SHP77 (cell line): ENCODE measurements around the gene FOXP1.
"Not testable (repeated sequence)": the region's sequence is repeated elsewhere in the genome, so short reads cannot be mapped to it uniquely, and the experiment has no call there.

Experiments used
- DNase-seq, 2 experiments: peaks; one replicate each; lab custom pipeline; 2025; lab: John Stamatoyannopoulos, UW

The FOXP1 gene

DNA sequence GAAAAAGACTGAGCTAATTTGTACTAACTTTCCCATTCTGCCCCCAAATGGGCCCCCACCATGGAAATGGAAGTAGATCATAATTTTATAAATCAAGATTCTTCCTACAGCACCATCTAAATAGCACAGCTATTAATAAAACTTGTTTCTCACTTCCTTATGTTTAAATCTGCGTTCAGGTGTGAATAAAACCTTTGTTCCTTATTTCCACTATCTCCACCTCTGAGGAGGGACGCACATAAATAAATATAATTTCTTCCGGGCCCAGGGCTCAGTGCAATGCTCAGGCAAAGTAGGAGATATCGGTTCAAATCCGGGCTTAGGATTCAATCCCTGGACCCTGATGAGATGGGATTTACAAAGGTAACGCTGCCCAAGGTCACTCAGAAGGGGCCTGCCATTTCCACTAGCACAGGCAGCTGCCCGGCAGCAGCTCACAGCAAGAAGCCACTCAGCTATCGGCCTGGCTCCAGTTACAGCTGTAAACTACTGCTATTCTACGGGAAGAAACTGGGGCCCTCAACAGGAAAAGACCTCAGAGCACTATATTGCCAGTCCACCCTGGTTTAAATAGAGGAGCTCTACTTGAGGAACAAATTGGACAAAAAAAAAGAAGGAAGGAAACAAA, 52.5 kb downstream of the FOXP1 start:
- no peak for DNase-seq

DNA sequence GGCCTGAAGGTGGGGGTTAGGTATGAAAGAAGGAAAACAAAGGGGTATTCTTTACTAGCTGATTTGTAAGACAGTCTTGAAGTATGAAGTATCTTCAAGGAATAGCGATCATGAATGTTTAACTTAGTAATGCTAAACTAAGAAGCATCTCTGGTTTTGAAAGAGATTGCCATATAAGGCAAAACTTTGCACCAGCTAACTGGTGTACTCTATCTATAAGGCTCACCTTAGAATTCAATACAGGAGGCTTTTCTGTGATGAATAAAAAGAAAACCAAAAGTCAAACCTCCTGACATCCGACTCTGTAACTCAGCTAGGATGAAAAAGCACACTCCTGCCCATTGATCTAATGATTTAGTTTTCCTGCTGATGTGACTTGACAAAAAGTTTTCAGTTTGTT, 54.7 kb downstream of the FOXP1 start:
- no peak for DNase-seq

DNA sequence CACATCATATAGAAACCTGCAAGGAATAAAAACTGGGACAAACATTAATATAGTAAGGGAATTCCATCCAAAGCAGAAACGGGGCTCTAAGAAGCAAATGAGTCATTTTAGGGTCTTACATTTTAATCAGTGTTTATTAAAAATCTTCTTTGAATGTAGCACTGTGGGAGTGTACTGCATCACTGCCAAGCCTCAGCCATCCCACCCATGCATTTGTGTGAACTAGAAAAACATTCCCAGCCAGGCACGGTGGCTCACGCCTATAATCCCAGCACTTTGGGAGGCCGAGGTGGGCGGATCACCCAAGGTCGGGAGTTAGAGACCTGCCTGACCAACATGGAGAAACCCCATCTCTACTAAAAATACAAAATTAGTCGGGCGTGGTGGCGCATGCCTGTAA, 57.1 kb downstream of the FOXP1 start:
- DNase-seq = not testable (repeated sequence)

DNA sequence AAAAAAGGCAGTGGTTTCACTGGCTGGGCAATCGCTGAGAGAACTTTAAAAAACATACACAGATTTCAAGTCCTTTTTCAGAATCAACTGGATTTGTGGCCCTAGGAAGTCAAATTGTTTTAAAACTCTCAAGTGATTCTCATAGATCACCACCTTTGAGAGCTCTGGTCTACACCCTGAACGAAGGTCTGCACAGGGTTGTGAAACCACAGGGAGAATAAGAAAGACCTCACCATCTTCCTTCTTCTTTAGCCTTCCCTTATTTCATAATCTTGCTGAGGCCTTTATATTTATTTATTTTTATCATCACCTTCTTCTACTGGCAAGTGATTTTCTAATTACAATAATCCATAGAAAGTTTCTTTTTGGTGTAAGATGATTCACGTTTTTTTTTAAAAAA, 58.1 kb downstream of the FOXP1 start:
- DNase-seq = no peak

DNA sequence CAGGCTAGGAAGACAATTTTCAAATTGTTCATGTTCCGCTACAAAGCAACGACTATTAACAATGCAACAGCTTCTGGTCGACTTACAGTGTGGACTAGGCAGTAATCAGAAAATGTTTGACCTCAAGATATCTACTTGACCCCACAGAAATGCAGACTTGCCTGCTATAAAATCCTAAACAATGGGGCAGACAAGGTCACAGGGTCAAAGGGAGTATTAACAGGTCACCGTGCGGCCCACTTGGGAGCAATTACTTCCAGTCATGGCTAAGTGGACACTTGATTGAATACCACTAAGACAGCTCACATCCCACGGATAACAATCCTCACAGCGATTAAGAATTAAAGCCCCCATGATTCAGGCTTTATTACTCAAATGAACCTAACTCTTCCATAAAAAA, 58.9 kb downstream of the FOXP1 start:
- DNase-seq = no peak

DNA sequence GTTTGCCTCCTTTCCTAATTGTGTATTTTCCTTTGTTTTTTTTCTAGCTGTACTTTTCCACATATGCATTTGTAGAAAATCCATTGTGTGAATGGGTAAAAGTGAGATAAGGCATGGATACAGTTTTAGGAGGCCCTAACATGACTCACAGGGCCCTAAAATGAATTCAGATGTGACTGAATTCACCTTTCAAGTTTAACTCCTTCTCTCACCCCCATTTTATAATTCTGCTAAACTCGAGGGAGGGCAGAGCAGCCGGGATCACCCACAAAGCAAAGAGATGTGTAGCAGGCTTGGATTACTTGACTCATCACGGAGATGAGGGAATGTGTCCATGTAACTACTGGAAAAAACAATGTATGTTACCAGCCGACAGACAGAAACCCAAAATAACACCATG, 59.9 kb downstream of the FOXP1 start:
- no peak for DNase-seq

DNA sequence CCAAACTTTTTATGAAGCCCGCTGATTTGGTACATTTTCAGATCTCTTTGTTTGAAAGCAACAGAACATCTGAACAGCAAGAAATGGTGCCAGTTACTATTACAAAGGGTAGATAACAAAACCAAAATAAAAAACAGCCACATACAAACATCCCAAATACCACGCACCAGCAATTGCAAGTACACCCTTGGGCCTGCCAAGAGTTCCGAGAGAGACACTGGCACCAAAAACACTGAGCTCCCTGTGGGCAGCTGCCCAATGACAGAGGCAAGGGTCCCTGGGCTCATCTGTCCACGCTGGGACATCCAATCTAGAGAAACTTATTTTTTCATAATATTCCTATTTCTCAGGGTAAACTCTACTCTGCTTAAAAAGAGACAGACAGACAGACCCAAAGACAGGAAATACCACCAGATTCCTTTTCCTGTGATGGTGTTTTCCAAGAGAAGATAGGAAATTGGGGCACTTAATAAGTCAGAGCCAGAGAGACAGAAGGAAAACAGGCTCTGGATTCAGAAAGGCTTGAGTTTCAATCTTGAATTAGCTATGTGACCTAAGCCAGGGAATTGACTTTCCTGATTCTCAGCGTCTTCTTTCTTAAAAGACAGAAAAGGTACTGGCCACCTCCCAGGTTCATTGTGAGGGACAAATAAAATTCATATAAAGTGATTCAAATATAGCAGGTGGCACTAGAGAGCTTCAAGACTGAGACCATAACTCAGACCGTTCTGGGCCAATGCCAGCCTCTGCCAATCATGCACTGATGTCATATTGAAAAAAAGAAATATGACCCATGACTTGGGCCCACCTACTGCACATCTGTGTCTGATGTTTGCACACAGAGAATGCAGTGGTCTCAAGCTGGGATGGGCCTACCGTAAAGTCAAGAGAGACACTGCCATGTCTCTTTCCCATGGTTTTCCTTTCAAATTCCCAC, 61.3 kb downstream of the FOXP1 start:
- no peak for DNase-seq

DNA sequence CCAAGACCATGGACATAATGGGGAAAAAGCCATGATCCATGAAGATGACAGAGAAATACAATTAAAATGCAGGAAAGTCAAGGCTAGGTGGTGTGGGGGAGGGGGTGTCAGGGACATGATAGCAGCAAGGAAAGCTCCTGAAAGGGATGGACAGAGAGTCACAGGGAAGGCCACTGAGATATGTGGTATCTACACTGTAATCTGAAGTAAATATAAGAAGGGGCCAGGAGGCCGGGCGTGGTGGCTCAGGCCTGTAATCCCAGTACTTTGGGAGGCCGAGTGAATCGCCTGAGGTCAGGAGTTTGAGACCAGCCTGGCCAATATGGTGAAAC, 62.5 kb downstream of the FOXP1 start:
- DNase-seq = no peak

DNA sequence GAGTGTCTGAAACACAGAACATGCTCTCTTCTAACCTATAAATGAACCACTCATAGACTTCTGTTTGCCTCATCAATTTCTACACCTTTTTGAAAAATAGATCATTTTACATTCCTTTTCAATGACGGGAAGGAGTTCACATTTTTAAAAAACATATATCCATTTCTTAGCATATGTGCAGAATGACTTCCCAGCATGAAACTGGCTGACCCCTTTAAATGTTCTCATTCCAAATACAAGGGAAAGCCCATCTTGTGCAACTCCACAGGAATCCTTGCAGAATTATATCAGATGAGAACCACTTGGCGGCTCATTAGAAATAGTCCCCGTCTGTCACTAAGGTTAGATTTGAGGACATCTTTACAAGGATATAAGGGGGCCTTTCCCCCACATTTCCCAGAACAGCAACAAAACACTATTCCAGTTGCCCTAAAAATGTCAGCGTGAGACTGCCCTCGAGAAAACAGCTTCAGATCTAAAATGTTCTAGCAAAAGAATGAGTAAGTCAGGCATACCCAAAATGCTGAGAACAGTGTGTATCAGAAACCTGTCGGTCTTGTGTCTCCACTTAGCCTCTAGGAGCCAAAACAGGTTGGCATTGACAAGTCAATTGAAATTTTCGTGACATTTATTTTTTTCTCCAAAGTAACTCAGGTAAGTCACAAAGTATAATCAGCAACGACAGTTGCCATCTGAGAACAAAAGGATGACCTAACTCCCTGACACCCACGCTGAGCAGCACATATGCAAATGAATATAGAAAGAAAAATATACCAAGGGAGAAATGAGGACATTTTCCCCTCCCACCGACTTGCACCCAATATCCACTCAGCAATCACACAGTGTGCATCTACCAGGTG, 63.1 kb downstream of the FOXP1 start:
- DNase-seq = no peak

DNA sequence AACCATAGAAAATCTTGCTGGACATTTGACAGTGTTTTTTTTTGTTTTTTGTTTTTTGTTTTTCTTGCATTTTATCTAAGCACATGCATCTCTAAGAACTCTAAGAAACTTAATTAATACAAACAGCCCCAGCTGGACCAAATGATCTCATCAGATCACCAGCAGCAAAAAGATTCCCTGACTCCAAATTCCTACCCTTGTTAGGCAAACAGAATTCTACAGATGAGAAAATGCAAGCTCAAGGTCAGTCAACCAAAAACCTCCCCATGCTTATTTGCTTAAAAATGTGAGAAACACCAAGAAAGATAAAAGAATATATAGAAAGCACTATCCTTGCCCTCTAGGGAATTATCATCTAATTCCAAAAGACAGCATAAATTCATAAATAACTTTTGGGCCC, 65.4 kb downstream of the FOXP1 start:
- DNase-seq = no peak

DNA sequence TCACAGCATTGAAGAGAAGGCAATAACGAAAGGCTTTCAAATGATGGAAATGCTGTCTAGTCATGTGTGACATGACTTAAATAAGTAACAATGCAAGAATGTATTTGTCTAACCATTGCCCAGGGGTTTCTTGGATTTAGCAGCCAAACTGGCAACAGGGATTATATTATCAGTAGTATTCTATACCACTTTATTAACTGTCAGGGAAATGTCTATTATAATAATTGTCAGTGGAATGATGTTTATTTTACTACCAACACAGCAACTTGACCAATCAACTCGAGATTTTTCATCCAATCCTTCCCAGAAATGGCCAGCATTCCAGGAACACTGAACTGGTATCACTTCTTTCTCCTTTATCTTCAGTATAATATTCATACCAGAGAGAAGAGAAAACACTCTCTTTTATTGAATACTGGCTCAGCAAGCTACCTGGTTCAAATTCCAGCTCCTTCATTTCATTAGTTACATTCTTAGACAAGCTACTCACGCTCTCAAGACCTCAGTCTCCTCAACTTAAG, 66.2 kb downstream of the FOXP1 start:
- DNase-seq = no peak

DNA sequence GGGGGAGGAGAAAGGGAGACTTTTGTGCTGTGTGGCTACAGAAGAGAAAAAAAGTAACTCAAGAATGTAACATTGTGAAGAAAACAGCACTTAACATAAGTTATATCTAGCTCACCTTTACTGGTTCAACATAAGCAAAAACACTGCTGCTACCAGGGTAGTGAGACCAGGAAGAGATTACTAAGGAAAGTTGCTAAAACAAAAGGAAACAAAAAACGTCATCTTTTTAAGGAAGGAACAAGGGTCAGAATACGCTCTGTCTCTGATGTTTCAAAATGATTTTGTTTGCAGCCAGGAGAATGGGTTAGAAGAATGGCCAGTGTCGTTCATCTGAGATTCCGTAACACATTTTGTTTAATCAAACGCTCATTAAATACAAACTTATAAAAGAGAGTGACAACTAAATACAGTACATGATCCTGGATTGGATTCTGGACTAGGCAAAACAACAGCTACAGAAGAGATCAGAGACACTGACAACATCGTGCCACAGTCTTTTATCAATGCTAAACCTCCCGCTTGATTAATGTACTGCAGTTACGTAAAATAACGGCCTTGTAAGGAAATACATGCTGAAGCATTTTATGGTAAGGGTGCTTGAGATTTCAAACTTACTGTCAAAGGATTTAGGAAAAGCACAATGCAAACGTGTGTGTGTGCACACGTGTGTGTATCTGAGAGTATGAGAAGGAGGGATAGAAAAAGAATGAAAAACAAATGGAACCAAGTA, 67.7 kb downstream of the FOXP1 start:
- no peak for DNase-seq

DNA sequence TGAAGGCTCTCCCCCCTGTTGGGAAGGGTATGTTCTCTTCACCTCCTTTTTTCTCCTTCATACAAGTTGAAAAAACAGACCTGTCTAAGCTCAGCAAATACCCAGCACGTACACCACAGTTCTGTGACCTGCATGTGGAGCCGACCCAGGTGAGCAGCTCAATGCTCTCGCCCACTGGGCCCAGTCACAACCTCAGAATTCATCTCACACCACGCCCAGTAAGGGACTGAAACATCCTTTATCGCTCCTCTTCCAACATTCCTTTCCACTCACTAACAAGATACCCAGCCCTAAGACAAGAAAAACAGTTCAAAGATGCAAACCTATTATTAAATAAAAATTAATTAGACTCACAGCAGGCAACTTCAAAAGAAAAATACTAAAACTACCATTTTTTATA, 68.9 kb downstream of the FOXP1 start:
- DNase-seq = no peak

DNA sequence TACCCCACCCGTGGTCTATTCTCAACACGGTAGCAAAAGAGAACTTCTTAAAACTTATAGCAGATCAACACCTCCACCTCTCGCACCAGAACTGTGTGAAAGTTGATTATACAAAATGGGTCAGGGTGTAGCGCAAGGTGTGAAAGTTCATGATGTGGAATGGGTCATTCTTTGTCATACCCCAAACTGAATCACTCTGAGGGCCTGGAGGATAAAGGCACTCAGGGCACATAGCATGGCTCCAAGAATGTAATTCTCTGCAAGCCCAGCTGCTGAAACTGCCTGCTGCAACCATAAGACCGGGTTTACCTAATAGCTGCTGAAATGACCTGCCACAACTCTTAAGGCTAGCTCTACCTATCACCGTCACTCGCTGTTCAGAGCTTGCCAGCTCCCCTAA, 70.0 kb downstream of the FOXP1 start:
- no peak for DNase-seq

DNA sequence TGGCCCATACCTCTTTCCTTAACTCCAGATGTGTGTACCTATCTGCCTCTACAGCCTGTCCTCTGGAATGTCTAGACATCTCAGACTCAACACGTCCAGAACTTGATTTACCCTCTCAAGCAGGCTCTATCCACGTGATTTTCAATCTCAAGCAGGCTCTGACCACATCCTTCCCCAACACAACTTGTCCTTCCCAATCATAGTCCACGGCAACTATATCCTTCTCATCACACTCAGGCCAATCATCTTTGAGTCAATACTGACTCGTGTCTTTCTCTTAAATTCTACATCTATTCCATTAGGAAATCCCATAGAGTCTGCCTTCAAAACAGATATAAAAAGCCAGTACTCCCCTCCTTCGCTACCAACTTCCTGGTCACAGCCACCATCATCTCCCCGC, 70.4 kb downstream of the FOXP1 start:
- no peak for DNase-seq

DNA sequence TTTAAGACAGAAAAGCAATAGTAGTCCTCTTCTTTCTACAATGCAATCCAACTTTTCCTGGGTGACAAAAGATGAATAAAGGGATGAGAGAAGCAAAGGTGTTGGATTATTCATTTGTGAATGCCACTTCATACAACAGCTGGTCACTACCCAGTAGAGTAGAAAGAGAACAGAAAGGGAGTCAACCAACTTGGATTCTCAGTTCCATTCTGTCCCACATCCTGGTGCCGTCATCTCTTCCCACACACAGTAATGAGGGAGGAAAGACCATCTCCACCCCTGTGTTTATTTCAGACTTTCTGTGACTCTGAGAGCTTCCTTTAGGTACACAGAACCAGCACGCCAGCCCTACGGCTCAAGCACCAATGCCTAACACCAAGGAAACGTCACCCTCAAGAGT, 71.0 kb downstream of the FOXP1 start:
- no peak for DNase-seq

DNA sequence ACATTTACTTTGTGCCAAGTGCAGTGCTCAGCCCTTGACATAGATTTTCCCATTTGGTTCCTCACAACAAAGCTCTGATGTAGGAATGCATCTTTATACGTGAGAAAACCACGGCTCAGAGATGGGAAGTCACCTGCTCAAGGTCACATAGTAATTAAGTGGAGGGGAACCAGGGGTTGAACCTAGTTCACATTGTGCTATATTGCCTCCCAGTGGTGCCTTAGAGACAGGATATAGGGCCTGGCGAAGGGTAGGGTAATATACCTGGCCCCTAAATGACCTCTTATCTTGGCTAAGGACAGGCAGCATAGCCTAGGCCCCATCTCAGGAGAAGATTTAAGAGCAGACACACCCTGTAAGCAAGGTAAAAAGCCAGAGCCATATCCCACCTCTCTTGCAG, 71.5 kb downstream of the FOXP1 start:
- no peak for DNase-seq

DNA sequence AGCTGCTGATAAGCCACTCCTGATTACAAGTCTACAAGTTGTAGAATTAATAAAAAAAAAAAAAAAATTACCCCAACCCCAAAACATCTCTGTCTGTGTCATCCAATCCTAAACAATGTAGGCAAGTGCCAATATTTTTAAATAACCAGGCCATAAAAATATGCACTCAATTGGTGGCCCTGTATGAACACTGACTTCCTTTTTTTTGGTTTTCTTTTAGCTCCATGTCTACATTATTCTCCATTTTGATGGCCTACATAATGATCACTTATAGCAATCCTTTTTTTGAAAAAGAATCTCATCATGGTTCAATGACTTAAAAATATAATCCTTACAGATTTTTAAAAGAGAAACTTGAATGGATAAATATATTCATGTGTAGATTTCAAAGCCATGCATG, 72.1 kb downstream of the FOXP1 start:
- DNase-seq = no peak

DNA sequence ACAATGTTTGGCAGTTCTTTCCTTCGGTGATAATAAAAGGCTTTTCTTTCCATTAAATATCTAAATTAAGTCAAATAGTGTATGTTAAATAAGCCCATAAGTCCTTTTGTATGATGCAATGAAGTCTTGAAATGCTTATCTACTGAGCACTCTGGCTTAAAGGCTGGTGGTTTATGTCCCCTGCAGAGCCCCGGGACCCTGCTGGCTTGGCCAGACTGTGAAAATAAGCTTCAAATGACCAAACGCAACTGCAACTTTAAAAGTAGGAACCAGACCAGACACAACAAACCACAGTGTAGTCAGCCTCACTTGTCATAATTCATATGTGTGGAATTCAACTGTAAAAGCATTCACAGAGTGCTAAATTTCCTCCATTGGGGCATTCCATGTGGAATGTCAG, 72.5 kb downstream of the FOXP1 start:
- no peak for DNase-seq

DNA sequence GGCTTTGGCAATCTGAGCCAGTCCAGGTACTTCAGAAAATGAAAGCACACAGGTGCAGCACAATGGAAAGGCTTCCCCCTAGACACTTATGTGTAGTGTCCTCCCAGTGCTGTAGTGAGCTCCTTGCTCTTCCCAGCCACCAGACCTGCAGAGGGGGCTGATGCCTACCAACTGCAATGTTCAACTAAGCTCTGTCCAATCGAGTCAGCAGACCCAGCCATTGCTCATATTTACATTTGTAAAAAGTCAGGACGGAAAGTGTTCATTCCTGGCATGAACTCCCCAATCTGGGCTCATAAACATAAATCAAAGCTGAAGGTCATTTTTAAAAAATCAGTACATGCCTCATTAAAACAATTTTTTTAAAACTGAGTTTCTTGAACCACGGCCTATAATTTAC, 73.0 kb downstream of the FOXP1 start:
- no peak for DNase-seq

DNA sequence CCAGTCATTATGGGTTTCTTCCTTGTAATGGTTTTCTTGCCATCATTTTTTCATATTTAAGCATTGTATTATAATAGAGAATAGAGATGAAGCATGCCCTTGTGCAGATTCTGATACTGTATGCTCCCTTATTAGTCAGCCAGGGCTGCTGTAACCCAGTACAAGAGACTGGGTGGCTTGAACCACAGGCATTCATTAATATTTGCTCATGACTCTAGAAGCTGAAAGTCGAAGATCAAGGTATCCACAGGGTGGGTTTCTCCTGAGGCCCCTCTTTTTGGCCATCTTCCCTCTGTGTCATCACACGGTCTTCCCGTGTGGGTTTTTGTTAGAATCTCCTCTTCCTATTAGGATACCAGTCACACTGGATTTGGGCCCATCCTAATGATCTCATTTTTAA, 74.5 kb downstream of the FOXP1 start:
- DNase-seq = no peak

DNA sequence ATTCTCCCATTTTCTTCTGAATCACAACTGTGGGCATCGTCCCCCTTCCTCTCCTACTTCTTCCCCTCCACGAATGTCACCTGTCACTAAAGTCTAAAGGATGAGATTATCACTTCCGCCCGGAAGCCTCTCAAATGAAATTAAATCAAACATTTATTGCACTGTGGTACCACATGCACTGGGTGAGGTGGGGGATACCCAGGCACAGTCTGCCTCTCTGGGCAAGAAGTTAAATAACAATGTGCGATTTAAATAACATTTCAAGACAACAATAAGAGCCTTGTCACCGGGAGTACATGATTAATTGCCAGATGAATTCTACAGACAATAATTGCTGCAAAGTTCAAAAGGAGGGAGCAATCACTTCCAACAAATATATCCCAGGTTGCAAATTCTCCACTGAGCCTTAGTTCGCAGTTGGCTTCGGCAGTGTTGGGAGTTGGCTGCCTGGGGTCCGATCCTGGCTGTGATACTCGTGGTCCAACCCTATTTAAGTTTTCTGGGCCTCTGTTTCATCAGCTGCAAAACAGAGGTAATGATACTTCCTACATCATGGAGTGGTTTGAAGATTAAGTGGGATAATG, 77.7 kb downstream of the FOXP1 start:
- no peak for DNase-seq
